Hepatocyte (in vitro differentiated cells): ENCODE data around the gene NCOA6. TPM values are rescaled to one million over a fixed set of nuclear protein-coding genes. Genes with fewer than 3 reads are reported as not detected.

Experiments
- DNase-seq: peaks from one replicate; pipeline ENCODE4 v3.0.0-alpha.2; 2016; ENCODE audit warnings: low spot score
- H2AFZ ChIP-seq: fragments of 200-600 bp; sonication (generic); 2 replicates; pipeline ENCODE4 v1.6.0; 2016; ENCODE audit warnings: antibody characterized with exemption, mild to moderate bottlenecking
- H3K27ac ChIP-seq: fragments of 200-600 bp; sonication (generic); 2 replicates; pipeline ENCODE4 v1.5.1; 2016; ENCODE audit warnings: mild to moderate bottlenecking
- H3K27me3 ChIP-seq: fragments of 200-600 bp; sonication (generic); 2 replicates; pipeline ENCODE4 v1.6.1; 2016
- H3K36me3 ChIP-seq: fragments of 200-600 bp; sonication (generic); replicated peaks from 2 replicates; pipeline ENCODE4 v1.5.1; 2016; ENCODE audit warnings: low read depth; ENCODE audit not compliant: insufficient read depth
- H3K4me1 ChIP-seq: fragments of 200-600 bp; sonication (generic); 2 replicates; pipeline ENCODE4 v1.5.1; 2016; ENCODE audit warnings: mild to moderate bottlenecking, moderate library complexity; ENCODE audit not compliant: insufficient read depth
- H3K4me2 ChIP-seq: fragments of 200-600 bp; sonication (generic); 2 replicates; pipeline ENCODE4 v1.6.0; 2016
- H3K4me3 ChIP-seq: fragments of 200-600 bp; sonication (generic); 2 replicates; pipeline ENCODE4 v1.5.1; 2016; ENCODE audit warnings: mild to moderate bottlenecking
- H3K79me2 ChIP-seq: fragments of 200-600 bp; sonication (generic); 2 replicates; pipeline ENCODE4 v1.6.0; 2017; ENCODE audit warnings: mild to moderate bottlenecking
- H3K9me2 ChIP-seq: fragments of 200-600 bp; sonication (generic); replicated peaks from 2 replicates; pipeline ENCODE4 v1.6.0; 2017; ENCODE audit warnings: mild to moderate bottlenecking; ENCODE audit not compliant: insufficient read depth
- H3K9me3 ChIP-seq: fragments of 200-600 bp; sonication (generic); 2 replicates; pipeline ENCODE4 v1.5.1; 2016; ENCODE audit warnings: low read depth, mild to moderate bottlenecking
- H4K20me1 ChIP-seq: fragments of 200-600 bp; sonication (generic); 2 replicates; pipeline ENCODE4 v1.6.0; 2016; ENCODE audit warnings: mild to moderate bottlenecking; ENCODE audit not compliant: insufficient read depth, poor library complexity, severe bottlenecking
- EZH2 ChIP-seq: fragments of 200-600 bp; sonication (generic); IDR thresholded peaks from 2 replicates; pipeline ENCODE4 v1.6.1; 2016; ENCODE audit warnings: antibody characterized with exemption, mild to moderate bottlenecking, borderline replicate concordance
- EZH2phosphoT487 ChIP-seq: fragments of 200-600 bp; sonication (generic); IDR thresholded peaks from one replicate; pipeline ENCODE4 v1.6.1; 2018; ENCODE audit warnings: antibody characterized with exemption, mild to moderate bottlenecking, low read depth, moderate library complexity; ENCODE audit not compliant: unreplicated experiment, severe bottlenecking
- WGBS: methylation state at CpG from one replicate; pipeline ENCODE4 v1.1.6; 2016; ENCODE audit warnings: low lambda C conversion rate; ENCODE audit errors: missing lambda C conversion rate; 5-methylcytosine and 5-hydroxymethylcytosine counted together
- polyA plus RNA-seq: library from polyadenylated mRNA; unstranded; fragments of >200 nt; fragmentation: Nextera tagmentation; extraction: Ambion mirVana; gene quantifications from 2 replicates; pipeline ENCODE4 v1.2.1, GENCODE V29; 2016
- total RNA-seq: library from RNA; depleted of rRNA; stranded (reverse); fragments of >200 nt; gene quantifications from 2 replicates; pipeline ENCODE4 v1.2.3, GENCODE V29; 2014
- TF ChIP-seq, protein P1 (sequence below): fragments of 200-600 bp; sonication (generic); IDR thresholded peaks from 2 replicates; pipeline ENCODE4 v1.5.1; 2016; ENCODE audit warnings: antibody characterized with exemption, mild to moderate bottlenecking; ENCODE audit not compliant: poor library complexity

The NCOA6 gene
- total and polyA plus RNA-seq, 2 experiments from 2014 or later: 11.6 to 23.5 TPM

DNA sequence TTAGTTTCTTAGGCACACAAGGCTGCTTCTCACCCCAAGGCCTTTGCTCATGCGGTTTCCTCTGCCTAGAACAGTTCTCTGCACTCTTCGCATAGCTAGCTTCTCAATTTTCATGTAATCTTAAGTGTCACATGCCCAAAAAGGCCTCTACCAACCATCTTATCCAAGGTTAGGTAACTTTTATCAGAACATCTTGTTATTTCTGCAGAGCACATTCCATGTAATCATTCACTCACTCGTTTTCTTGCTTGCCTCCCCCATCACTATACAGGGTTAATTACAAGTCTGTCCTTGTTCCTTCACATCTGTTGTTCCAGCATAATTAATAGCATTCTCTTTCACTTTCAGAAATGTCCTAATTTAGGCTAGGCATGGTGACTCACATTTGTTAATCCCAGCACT lies 53.8 kb downstream of the NCOA6 start:
- Histone ChIP-seq H3K9me2 (no peaks in the 10 kb centered on the region), H4K20me1 (peaks cover 3% of the 10 kb centered on the region), H3K27me3 (no peaks in the 10 kb centered on the region), H2AFZ (no peak overlapping the region), H3K79me2 (peaks cover 3% of the 10 kb centered on the region), H3K4me1 (no peaks in the 10 kb centered on the region), H3K4me2 (no peak overlapping the region), H3K36me3 (no peaks in the 10 kb centered on the region), H3K27ac (no peak overlapping the region), H3K4me3 (no peak overlapping the region), H3K9me3 (no peaks in the 10 kb centered on the region)
- DNase-seq: no peak
- WGBS: 86% methylated on average over 3 of the region's 3 CpGs
- TF ChIP-seq EZH2phosphoT487: no peak

GRCh38 chr20:34768096-34768495 lies 57.4 kb downstream of the NCOA6 start:
- no peak for TF ChIP-seq EZH2
- TF ChIP-seq EZH2phosphoT487: no peak
- TF ChIP-seq, protein P1, sequence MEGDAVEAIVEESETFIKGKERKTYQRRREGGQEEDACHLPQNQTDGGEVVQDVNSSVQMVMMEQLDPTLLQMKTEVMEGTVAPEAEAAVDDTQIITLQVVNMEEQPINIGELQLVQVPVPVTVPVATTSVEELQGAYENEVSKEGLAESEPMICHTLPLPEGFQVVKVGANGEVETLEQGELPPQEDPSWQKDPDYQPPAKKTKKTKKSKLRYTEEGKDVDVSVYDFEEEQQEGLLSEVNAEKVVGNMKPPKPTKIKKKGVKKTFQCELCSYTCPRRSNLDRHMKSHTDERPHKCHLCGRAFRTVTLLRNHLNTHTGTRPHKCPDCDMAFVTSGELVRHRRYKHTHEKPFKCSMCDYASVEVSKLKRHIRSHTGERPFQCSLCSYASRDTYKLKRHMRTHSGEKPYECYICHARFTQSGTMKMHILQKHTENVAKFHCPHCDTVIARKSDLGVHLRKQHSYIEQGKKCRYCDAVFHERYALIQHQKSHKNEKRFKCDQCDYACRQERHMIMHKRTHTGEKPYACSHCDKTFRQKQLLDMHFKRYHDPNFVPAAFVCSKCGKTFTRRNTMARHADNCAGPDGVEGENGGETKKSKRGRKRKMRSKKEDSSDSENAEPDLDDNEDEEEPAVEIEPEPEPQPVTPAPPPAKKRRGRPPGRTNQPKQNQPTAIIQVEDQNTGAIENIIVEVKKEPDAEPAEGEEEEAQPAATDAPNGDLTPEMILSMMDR: no peak
- H2AFZ ChIP-seq: no peak overlapping the region
- 93% methylated on average over 3 of the region's 3 CpGs for WGBS
- no peak for DNase-seq
- peaks cover 3% of the 10 kb centered on the region for H4K20me1 ChIP-seq
- no peaks in the 10 kb centered on the region for H3K36me3 ChIP-seq
- no peak overlapping the region for H3K27ac ChIP-seq
- no peak overlapping the region for H3K4me3 ChIP-seq
- H3K79me2 ChIP-seq: peaks cover 3% of the 10 kb centered on the region
- no peaks in the 10 kb centered on the region for H3K27me3 ChIP-seq
- H3K4me1 ChIP-seq: no peaks in the 10 kb centered on the region
- H3K9me2 ChIP-seq: no peaks in the 10 kb centered on the region
- H3K9me3 ChIP-seq: no peaks in the 10 kb centered on the region
- H3K4me2 ChIP-seq: no peak overlapping the region

DNA sequence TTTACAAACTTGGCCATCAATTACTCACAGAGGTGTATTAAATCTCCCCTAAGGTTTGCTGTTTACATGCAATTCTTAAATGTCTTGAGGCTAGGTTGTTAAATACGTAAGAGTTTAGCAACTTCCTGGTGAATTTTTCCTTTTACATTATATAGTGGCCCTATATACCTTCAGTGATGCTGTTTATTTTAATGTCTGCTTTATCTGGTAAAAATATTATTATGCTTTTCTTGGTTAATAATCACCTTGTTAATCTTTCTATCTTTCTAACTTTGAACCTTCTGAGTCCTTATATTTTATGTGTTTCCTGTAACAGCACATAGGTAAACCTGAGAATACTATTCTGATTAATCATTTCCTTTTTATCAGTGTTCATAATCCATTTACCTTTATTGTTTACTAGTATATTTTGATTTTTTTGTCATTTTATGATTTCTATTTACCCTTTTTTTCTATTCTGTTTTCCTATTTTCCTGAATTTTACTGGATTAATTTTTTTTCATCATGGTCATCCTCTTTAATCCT lies 63.4 kb downstream of the NCOA6 start:
- no peaks in the 10 kb centered on the region for H3K79me2 ChIP-seq
- no peak overlapping the region for H3K4me3 ChIP-seq
- H3K27ac ChIP-seq: no peak overlapping the region
- H2AFZ ChIP-seq: no peak overlapping the region
- 0% methylated on average over 1 of the region's 1 CpG for WGBS
- no peak overlapping the region for H3K4me2 ChIP-seq
- no peaks in the 10 kb centered on the region for H3K27me3 ChIP-seq
- no peaks in the 10 kb centered on the region for H3K9me2 ChIP-seq
- no peaks in the 10 kb centered on the region for H3K9me3 ChIP-seq
- H3K36me3 ChIP-seq: no peaks in the 10 kb centered on the region
- no peaks in the 10 kb centered on the region for H4K20me1 ChIP-seq
- TF ChIP-seq, protein P1: no peak
- TF ChIP-seq EZH2phosphoT487 (no peak), EZH2 (no peak)
- no peak for DNase-seq
- no peaks in the 10 kb centered on the region for H3K4me1 ChIP-seq

GRCh38 chr20:34755367-34755766 lies 70.1 kb downstream of the NCOA6 start:
- no peak overlapping the region for H3K27ac ChIP-seq
- WGBS: 100% methylated on average over 1 of the region's 1 CpG

More at GRCh38 chr20:34755367-34755766, 70.1 kb downstream of the NCOA6 start:
- no peaks in the 10 kb centered on the region for H3K4me1 ChIP-seq
- H3K4me3 ChIP-seq: no peak overlapping the region
- no peak for TF ChIP-seq EZH2
- TF ChIP-seq, protein P1: no peak
- H3K4me2 ChIP-seq: no peak overlapping the region
- no peaks in the 10 kb centered on the region for H3K27me3 ChIP-seq
- no peak overlapping the region for H2AFZ ChIP-seq
- no peaks in the 10 kb centered on the region for H3K36me3 ChIP-seq
- no peaks in the 10 kb centered on the region for H3K9me2 ChIP-seq
- H3K79me2 ChIP-seq: no peaks in the 10 kb centered on the region
- no peak for DNase-seq
- H4K20me1 ChIP-seq: no peaks in the 10 kb centered on the region
- no peaks in the 10 kb centered on the region for H3K9me3 ChIP-seq
